B cell (primary cell): ENCODE measurements around the gene MBP.

ENCODE experiments used
- EZH2 ChIP-seq: IDR thresholded peaks from 2 replicates; pipeline ENCODE4 v1.6.1; 2012; ENCODE audit warnings: borderline replicate concordance, low read depth, mild to moderate bottlenecking, moderate library complexity, low read length; ENCODE audit not compliant: insufficient read depth, poor library complexity, severe bottlenecking
- TF ChIP-seq, protein P1 (sequence below): fragments of 200-600 bp; IDR thresholded peaks from one replicate; pipeline ENCODE4 v1.8.0; 2022; ENCODE audit warnings: antibody characterized with exemption, mild to moderate bottlenecking

DNA sequence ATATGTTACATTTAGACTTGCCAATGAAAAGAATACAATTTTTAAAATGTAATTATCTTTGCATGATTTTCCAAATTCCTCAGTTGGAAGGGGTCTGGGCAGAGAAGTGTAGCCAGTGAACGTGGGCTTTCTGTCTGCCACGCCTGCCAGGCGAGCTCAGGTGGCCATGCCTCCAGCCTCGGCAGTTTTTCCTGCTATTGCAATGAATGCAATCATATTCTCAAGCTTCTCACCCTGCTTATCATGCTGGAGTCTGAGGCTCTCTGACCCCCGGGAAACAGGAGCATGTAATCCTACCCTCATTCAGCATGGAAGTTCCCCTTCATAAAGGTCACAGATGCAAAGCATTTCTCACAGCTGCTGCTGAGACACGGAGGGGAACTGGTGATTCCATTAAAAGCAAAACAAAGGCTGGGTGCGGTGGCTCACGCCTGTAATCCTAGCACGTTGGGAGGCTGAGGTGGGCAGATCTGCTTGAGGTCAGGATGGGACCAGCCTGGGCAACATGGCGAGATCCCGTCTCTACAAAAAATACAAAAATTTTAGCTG, 154.8 kb downstream of the MBP start:
- TF ChIP-seq, protein P1, sequence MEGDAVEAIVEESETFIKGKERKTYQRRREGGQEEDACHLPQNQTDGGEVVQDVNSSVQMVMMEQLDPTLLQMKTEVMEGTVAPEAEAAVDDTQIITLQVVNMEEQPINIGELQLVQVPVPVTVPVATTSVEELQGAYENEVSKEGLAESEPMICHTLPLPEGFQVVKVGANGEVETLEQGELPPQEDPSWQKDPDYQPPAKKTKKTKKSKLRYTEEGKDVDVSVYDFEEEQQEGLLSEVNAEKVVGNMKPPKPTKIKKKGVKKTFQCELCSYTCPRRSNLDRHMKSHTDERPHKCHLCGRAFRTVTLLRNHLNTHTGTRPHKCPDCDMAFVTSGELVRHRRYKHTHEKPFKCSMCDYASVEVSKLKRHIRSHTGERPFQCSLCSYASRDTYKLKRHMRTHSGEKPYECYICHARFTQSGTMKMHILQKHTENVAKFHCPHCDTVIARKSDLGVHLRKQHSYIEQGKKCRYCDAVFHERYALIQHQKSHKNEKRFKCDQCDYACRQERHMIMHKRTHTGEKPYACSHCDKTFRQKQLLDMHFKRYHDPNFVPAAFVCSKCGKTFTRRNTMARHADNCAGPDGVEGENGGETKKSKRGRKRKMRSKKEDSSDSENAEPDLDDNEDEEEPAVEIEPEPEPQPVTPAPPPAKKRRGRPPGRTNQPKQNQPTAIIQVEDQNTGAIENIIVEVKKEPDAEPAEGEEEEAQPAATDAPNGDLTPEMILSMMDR: no peak
- TF ChIP-seq EZH2: no peak
